Heart left ventricle (tissue), 16 donors: ENCODE measurements around the gene GALNT13. TPM values are rescaled to one million over a fixed set of nuclear protein-coding genes. Genes with fewer than 3 reads are reported as not detected.

Source experiments
- ATAC-seq, 4 donors: fragments of 200-7000 bp; cut with Tn5 transposase; one replicate each; pipeline ENCODE4 v1.9.1; 2020 to 2022; ENCODE audit warnings: moderate library complexity in 4 of 4, mild to moderate bottlenecking in 3 of 4, moderate number of reproducible peaks in 1 of 4
- DNase-seq, 5 donors: peaks; one replicate each; pipeline ENCODE4 v3.0.0-alpha.2; 2020
- H3K27ac ChIP-seq, 12 donors: fragments of 200-600 bp; sonication (generic) in 4 of 12; one replicate each; pipeline versions ENCODE4 v1.5.0 to v1.8.0; 2016 to 2022; ENCODE audit warnings: mild to moderate bottlenecking in 2 of 12
- H3K27me3 ChIP-seq, 9 donors: fragments of 200-600 bp; sonication (generic) in 2 of 9; one replicate each; pipeline versions ENCODE4 v1.5.1 to v1.8.0; 2016 to 2022; ENCODE audit warnings: mild to moderate bottlenecking in 3 of 9
- H3K36me3 ChIP-seq, 9 donors: fragments of 200-600 bp; sonication (generic) in 2 of 9; one replicate each; pipeline versions ENCODE4 v1.5.0 to v1.8.0; 2018 to 2022; ENCODE audit warnings: mild to moderate bottlenecking in 2 of 9
- H3K4me1 ChIP-seq, 12 donors: fragments of 200-600 bp; sonication (generic) in 4 of 12; one replicate each; pipeline versions ENCODE4 v1.5.0 to v1.8.0; 2016 to 2022; ENCODE audit warnings: mild to moderate bottlenecking in 3 of 12
- H3K4me3 ChIP-seq, 12 donors: fragments of 200-600 bp; sonication (generic) in 4 of 12; one replicate each; pipeline versions ENCODE4 v1.5.0 to v1.8.0; 2017 to 2022; ENCODE audit warnings: mild to moderate bottlenecking in 9 of 12, moderate library complexity in 4 of 12
- H3K9me3 ChIP-seq, 12 donors: fragments of 200-600 bp; sonication (generic) in 4 of 12; one replicate each; pipeline versions ENCODE4 v1.5.0 to v1.8.0; 2016 to 2022; ENCODE audit warnings: mild to moderate bottlenecking in 1 of 12
- CTCF ChIP-seq, 12 donors: fragments of 200-600 bp; sonication (generic) in 4 of 12; IDR thresholded peaks; one replicate each; pipeline versions ENCODE4 v1.5.0 to v1.8.0; 2018 to 2022; ENCODE audit warnings: antibody characterized with exemption in 12 of 12, mild to moderate bottlenecking in 5 of 12
- POLR2A ChIP-seq, 2 donors: fragments of 450-650 bp; IDR thresholded peaks; one replicate each; pipeline ENCODE4 v1.6.1; 2017; ENCODE audit warnings: antibody characterized with exemption in 2 of 2, mild to moderate bottlenecking in 2 of 2, moderate library complexity in 2 of 2
- WGBS, 4 donors: extraction: QIAGEN DNeasy Blood & Tissue Kit in 2 of 4; methylation state at CpG; one replicate each; pipeline versions ENCODE4 v1.1.5 to v1.1.7; 2013 to 2018; 5-methylcytosine and 5-hydroxymethylcytosine counted together
- intact Hi-C, 10 donors: fragments of 100-400 bp; cut with DNase I; formaldehyde crosslinking; loops; one replicate each; pipeline versions ENCODE4 v1.11.1 to v1.14.2; 2022
- polyA plus RNA-seq, 2 donors: library from polyadenylated mRNA; stranded (reverse); fragments of 200-250 nt; gene quantifications; one replicate each; pipeline ENCODE4 v1.2.3, GENCODE V29; 2013
- total RNA-seq, 9 donors: library from RNA; depleted of rRNA in 2 of 9; stranded (reverse); fragments of >200 nt in 2 of 9; fragmentation: NEBNext Ultra II Directional in 3 of 9; extraction: Animal tissue kit (Norgen Biotek cat#: 25700) in 3 of 9; gene quantifications; one replicate each; pipeline versions ENCODE4 v1.1.0 to v1.2.4, GENCODE V29; 2016 to 2023
- donor health status: ischemic (EF 13 %, LVEDD 7.1; RV severe dilation, severe dysfunction).
- donor health status: healthy with polysubstance abuse.
- donor health status: DM: no; HTN: yes; CAD: no.
- donor health status: DM: no; HTN: no; CAD: no.
- donor health status: ischemic (EF 25% LVEDD 6.9; RV normal size, moderate dysfunction).
- donor health status: ischemic (EF 25% LVEDD 5.7; RV mildly dilated, moderate dysfunction).
- donor health status: healthy.
- donor health status: DM: yes; HTN: yes; CAD: no.
- donor health status: ischemic (EF 35%, LVEDD 5.7; RV mildly dilated, moderate dysfunction).
- donor health status: nonischemic (EF 11% LVEDD 7.7; RV severe dilation, severe dysfunction).
- donor health status: DM: yes; HTN: yes; CAD: no.
- donor health status: PGD.
- donor health status: ischemic (EF 29% LVEDD 5.4; RV normal size, mild dysfunction).
- donor health status: nonischemic (EF 23%, LVEDD 6.1; RV moderate dilation, normal function).

GALNT13 gene
- total and polyA plus RNA-seq, 11 donors: 0.11 to 1.5 (median 0.22) TPM; not detected in 3

DNA sequence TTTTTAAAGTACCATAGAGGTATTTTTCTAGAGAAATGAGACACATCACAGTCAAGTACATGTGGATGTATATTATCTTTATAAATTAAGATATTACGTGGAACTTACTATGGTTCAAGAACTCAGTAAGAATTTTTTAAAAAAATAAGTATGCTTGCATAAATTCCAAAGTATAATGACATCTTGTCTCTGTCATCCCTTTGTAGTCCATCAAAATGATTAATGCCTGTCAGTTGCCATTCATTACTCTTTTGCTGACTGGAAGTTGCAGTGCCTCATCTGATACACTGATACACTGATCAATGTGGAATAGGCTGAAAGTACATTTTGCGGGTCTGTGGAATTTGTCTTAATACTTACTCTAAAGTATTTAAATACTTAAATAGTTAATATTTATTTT, 177.2 kb downstream of the GALNT13 start:
- Histone ChIP-seq H3K4me1 (no peaks in the 10 kb centered on the region), H3K9me3 (no peaks in the 10 kb centered on the region), H3K27ac (no peak overlapping the region), H3K4me3 (no peak overlapping the region), H3K36me3 (no peaks in the 10 kb centered on the region), H3K27me3 (no peaks in the 10 kb centered on the region)
- no peak for ATAC-seq
- no peak for TF ChIP-seq CTCF (IDR thresholded peaks at IDR 0.05)
- TF ChIP-seq POLR2A (IDR thresholded peaks at IDR 0.05): no peak
- WGBS, 4 donors: 79 to 88% (median 83%) methylated on average over 2 of the region's 2 CpGs
- no peak for DNase-seq
- intact Hi-C loops: no loop called here

DNA sequence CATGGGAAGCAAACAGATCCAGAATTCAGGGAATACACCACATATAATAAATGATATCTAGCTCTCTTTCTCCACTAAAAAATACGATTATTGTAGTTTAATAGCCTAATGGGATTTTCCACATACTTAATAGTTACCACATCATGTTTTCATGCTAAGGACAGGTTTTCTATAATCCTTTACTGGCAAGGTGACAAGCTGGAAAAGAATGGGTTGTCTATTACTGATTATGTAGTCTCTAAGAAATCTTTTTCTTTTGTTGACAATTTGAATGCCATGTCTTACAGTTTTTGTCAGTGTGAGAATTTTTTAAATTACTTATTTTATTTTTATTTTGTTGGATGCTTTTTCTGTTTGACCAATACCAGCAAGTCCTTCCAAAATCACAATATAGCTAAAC, 177.8 kb downstream of the GALNT13 start:
- intact Hi-C loops: no loop called here
- ATAC-seq: no peak

DNA sequence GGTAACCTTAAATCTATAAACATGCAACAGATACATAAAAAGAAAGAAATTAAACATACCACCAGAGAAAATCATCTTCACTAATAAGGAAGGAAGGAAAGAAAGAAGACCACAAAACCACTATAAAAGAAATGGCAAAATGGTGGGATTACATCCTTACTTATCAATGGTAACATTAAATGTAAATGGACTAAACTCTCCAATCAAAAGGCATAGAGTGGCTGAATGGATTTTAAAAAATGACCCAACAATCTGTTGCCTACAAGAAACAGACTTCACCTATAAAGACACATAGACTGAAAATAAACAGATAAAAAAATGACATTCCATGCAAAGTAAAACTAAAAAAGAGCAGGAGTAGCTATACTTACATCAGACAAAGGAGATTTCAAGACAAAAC, 195.4 kb downstream of the GALNT13 start:
- intact Hi-C loops: no loop called here
- TF ChIP-seq POLR2A (IDR thresholded peaks at IDR 0.05) (no peak), CTCF (IDR thresholded peaks at IDR 0.05) (no peak)
- DNase-seq (no peak), ATAC-seq (no peak)
- Histone ChIP-seq H3K27me3 (no peaks in the 10 kb centered on the region), H3K36me3 (no peaks in the 10 kb centered on the region), H3K9me3 (peaks cover 0 to 24% (median 7%) of the 10 kb centered on the region in 12 donors), H3K27ac (no peak overlapping the region), H3K4me1 (no peaks in the 10 kb centered on the region), H3K4me3 (no peak overlapping the region)

More for the DNA sequence above, 177.8 kb downstream of the GALNT13 start:
- no peak for TF ChIP-seq POLR2A (IDR thresholded peaks at IDR 0.05)
- TF ChIP-seq CTCF (IDR thresholded peaks at IDR 0.05): no peak
- DNase-seq: no peak
- Histone ChIP-seq H3K4me3 (no peak overlapping the region), H3K27ac (no peak overlapping the region), H3K27me3 (no peaks in the 10 kb centered on the region), H3K4me1 (no peaks in the 10 kb centered on the region), H3K9me3 (no peaks in the 10 kb centered on the region), H3K36me3 (no peaks in the 10 kb centered on the region)
- WGBS, 4 donors: 45 to 72% (median 59%) methylated on average over 1 of the region's 1 CpG

GRCh38 chr2:154078926-154079325, 207.2 kb downstream of the GALNT13 start:
- Histone ChIP-seq H3K27me3 (no peaks in the 10 kb centered on the region), H3K36me3 (no peaks in the 10 kb centered on the region), H3K27ac (no peak overlapping the region), H3K9me3 (peaks cover 0 to 6% (median 0%) of the 10 kb centered on the region in 12 donors), H3K4me1 (no peaks in the 10 kb centered on the region), H3K4me3 (no peak overlapping the region)
- DNase-seq (no peak), ATAC-seq (no peak)
- intact Hi-C loops: no loop called here
- no peak for TF ChIP-seq POLR2A (IDR thresholded peaks at IDR 0.05)
- TF ChIP-seq CTCF (IDR thresholded peaks at IDR 0.05): no peak
- 54 to 63% (median 58%) methylated on average over 1 of the region's 1 CpG for WGBS, 4 donors
